K562 (cell line): Measurements from ENCODE around the gene TRERF1. TPM values are rescaled to one million over a fixed set of nuclear protein-coding genes. Genes with fewer than 3 reads are reported as not detected.

ENCODE experiments used
- ATAC-seq: fragments of 200-7000 bp; cut with Tn5 transposase; 3 replicates; pipeline ENCODE4 v1.9.1; 2020; ENCODE audit warnings: moderate library complexity
- BruUV-seq: library from RNA; stranded (reverse); fragments of 400-500 nt; replicated peaks from 2 replicates; lab custom pipeline; 2021; lab: Mats Ljungman, UMichigan
- CTCF ChIA-PET: fragments of 300-600 bp; formaldehyde crosslinking; extraction: SDS; loops from one replicate; lab custom pipeline; 2021; ENCODE audit warnings: low intra/inter-chr PET ratio; lab: Yijun Ruan, JAX
- POLR2A ChIA-PET: fragments of 300-600, 350-650 bp; sonication (Branson Sonifier 250); formaldehyde crosslinking; extraction: SDS; loops from one replicate; lab custom pipeline; 2021; ENCODE audit warnings: antibody characterized with exemption, inconsistent platforms; lab: Yijun Ruan, JAX
- DNase-seq, 4 experiments: peaks; one replicate each; pipeline versions ENCODE4 v3.0.0 to v3.0.0-alpha.2; 2011 to 2018; ENCODE audit warnings: low spot score in 3 of 4, mixed read lengths in 3 of 4; ENCODE audit errors: extremely low read depth in 1 of 4
- FAIRE-seq: peaks from 2 replicates; lab custom pipeline; 2011; peaks lifted over from hg19 to GRCh38; lab: Jason Lieb, UNC
- H2AFZ ChIP-seq: 2 replicates; pipeline ENCODE4 v1.6.0; 2011; ENCODE audit warnings: low read depth, low read length, control low read depth, inconsistent platforms
- H3K27ac ChIP-seq: fragments of 200-600 bp; 3 replicates; pipeline ENCODE4 v1.8.0; 2011; ENCODE audit warnings: low read depth, mild to moderate bottlenecking, control low read depth, inconsistent platforms, low read length, moderate library complexity, mixed read lengths; ENCODE audit errors: extremely low read depth
- H3K27me3 ChIP-seq, 2 experiments: fragments of 300-600 bp in 1 of 2; 2 replicates in 1 of 2; 3 replicates in 1 of 2; pipeline versions ENCODE4 v1.6.0 to v1.8.0; 2011; ENCODE audit warnings: inconsistent platforms in 2 of 2, low read length in 2 of 2, mild to moderate bottlenecking in 1 of 2, mixed read lengths in 1 of 2, moderate library complexity in 1 of 2; ENCODE audit not compliant: control insufficient read depth in 2 of 2, insufficient read depth in 2 of 2
- H3K36me3 ChIP-seq: fragments of 300-600 bp; 3 replicates; pipeline ENCODE4 v1.8.0; 2011; ENCODE audit warnings: mild to moderate bottlenecking, low read length, inconsistent platforms; ENCODE audit not compliant: control insufficient read depth, insufficient read depth
- H3K4me1 ChIP-seq, 2 experiments: fragments of 200-600 bp in 1 of 2; replicated peaks in 1 of 2; 2 replicates in 1 of 2; 3 replicates in 1 of 2; pipeline versions ENCODE4 v1.5.1 to v1.8.0; 2011; ENCODE audit warnings: inconsistent platforms in 2 of 2, low read length in 2 of 2, mild to moderate bottlenecking in 1 of 2, mixed read lengths in 1 of 2, moderate library complexity in 1 of 2; ENCODE audit not compliant: control insufficient read depth in 2 of 2, insufficient read depth in 2 of 2
- H3K4me2 ChIP-seq: 2 replicates; pipeline ENCODE4 v1.6.1; 2011; ENCODE audit warnings: low read length, control low read depth, inconsistent platforms, mixed read lengths; ENCODE audit not compliant: insufficient read depth
- H3K4me3 ChIP-seq: fragments of 200-600 bp; sonication (generic), shearing (Covaris generic); 2 replicates; pipeline ENCODE4 v1.5.1; 2016; ENCODE audit warnings: control low read depth, inconsistent platforms
- H3K79me2 ChIP-seq: fragments of 200-600 bp; 3 replicates; pipeline ENCODE4 v1.8.0; 2011; ENCODE audit warnings: low read length, inconsistent platforms; ENCODE audit not compliant: control insufficient read depth, insufficient read depth
- H3K9ac ChIP-seq, 2 experiments: 2 replicates each; pipeline versions ENCODE4 v1.6.0 to v1.6.1; 2011; ENCODE audit warnings: low read depth in 2 of 2, low read length in 2 of 2, control low read depth in 1 of 2, inconsistent platforms in 1 of 2, mild to moderate bottlenecking in 1 of 2, mixed read lengths in 1 of 2; ENCODE audit not compliant: insufficient read depth in 1 of 2
- H3K9me1 ChIP-seq: one replicate; pipeline ENCODE4 v1.6.0; 2011; ENCODE audit warnings: inconsistent platforms, mild to moderate bottlenecking, low read length, moderate library complexity; ENCODE audit not compliant: control insufficient read depth, insufficient read depth
- H3K9me3 ChIP-seq: replicated peaks from 2 replicates; pipeline ENCODE4 v1.5.1; 2011; ENCODE audit warnings: low read depth, low read length, inconsistent platforms; ENCODE audit not compliant: control insufficient read depth, insufficient read depth
- H4K20me1 ChIP-seq: replicated peaks from 2 replicates; pipeline ENCODE4 v1.6.1; 2011; ENCODE audit warnings: low read length, inconsistent platforms, mixed read lengths; ENCODE audit not compliant: control insufficient read depth, insufficient read depth
- KAT2B ChIP-seq: IDR thresholded peaks from one replicate; pipeline ENCODE4 v1.6.1; 2012; ENCODE audit warnings: low read depth, mild to moderate bottlenecking, control low read depth, inconsistent platforms, low read length, moderate library complexity
- MLLT1 ChIP-seq, 2 experiments: fragments of 450-650 bp; IDR thresholded peaks; 2 replicates each; pipeline ENCODE4 v1.6.1; 2016
- NCOA2 ChIP-seq, 2 experiments: fragments of 450-650 bp; IDR thresholded peaks; 2 replicates each; pipeline ENCODE4 v1.6.1; 2018; ENCODE audit warnings: mild to moderate bottlenecking in 2 of 2, moderate library complexity in 1 of 2; ENCODE audit not compliant: partially characterized antibody in 2 of 2
- NFIC ChIP-seq: fragments of 450-650 bp; IDR thresholded peaks from 2 replicates; pipeline ENCODE4 v1.6.1; 2017; ENCODE audit warnings: mild to moderate bottlenecking, inconsistent platforms
- NR4A1 ChIP-seq, 2 experiments: fragments of 250-450 bp in 1 of 2; fragments of 450-650 bp in 1 of 2; sonication (Bioruptor Pico) in 1 of 2; IDR thresholded peaks; 2 replicates each; pipeline versions ENCODE4 v1.4.0 to v1.6.1; 2016 to 2020; ENCODE audit warnings: mild to moderate bottlenecking in 2 of 2, missing compliant biosample characterization in 1 of 2, missing genetic modification characterization in 1 of 2, moderate library complexity in 1 of 2
- PCBP2 ChIP-seq: fragments of 200-400 bp; formaldehyde crosslinking; IDR thresholded peaks from 2 replicates; pipeline ENCODE4 v1.6.1; 2018; ENCODE audit warnings: low read length, low read depth, mild to moderate bottlenecking, moderate library complexity; ENCODE audit not compliant: poor library complexity, severe bottlenecking
- RERE ChIP-seq: sonication (generic); formaldehyde crosslinking; IDR thresholded peaks from 2 replicates; pipeline ENCODE4 v1.8.0; 2023; ENCODE audit warnings: missing genetic modification reagents, mild to moderate bottlenecking, borderline replicate concordance
- SNRNP70 ChIP-seq: fragments of 200-400 bp; formaldehyde crosslinking; optimal IDR thresholded peaks from 2 replicates; pipeline ENCODE3; 2017; ENCODE audit warnings: low read depth, low read length
- TAL1 ChIP-seq: fragments of 450-650 bp; IDR thresholded peaks from 2 replicates; pipeline ENCODE4 v1.6.1; 2016; ENCODE audit warnings: mild to moderate bottlenecking
- ZNF445 ChIP-seq: fragments of 250-450 bp; sonication (Bioruptor Pico); IDR thresholded peaks from 2 replicates; pipeline ENCODE4 v1.4.0; 2020; ENCODE audit warnings: low read depth, mild to moderate bottlenecking, moderate library complexity
- ZNF609 ChIP-seq: sonication (generic); formaldehyde crosslinking; IDR thresholded peaks from 2 replicates; pipeline ENCODE4 v1.8.1; 2023; ENCODE audit warnings: missing genetic modification reagents, mild to moderate bottlenecking, borderline replicate concordance
- in situ Hi-C: fragments of 300-500 bp; cut with MboI; formaldehyde crosslinking; loops from 4 replicates; pipeline ENCODE4 v1.15.0; 2018; ENCODE audit warnings: inconsistent platforms, mixed read lengths
- intact Hi-C: fragments of 100-400 bp; cut with micrococcal nuclease; formaldehyde crosslinking; loops from 2 replicates; pipeline ENCODE4 v1.14.2; 2022
- polyA plus RNA-seq, 8 experiments: library from polyadenylated mRNA; depleted of rRNA in 4 of 8; stranded (reverse) in 5 of 8; unstranded in 3 of 8; fragments of >200 nt; fragmentation: Nextera tagmentation in 2 of 8; fragmentation: Illumina TruSeq in 1 of 8; extraction: Ambion mirVana in 2 of 8; extraction: Trizol in 1 of 8; gene quantifications; 2 replicates each; pipeline versions ENCODE4 v1.2.1 to v1.2.3, GENCODE V29; 2011 to 2014; ENCODE audit warnings: inconsistent platforms in 1 of 8, missing spikeins in 1 of 8
- total RNA-seq, 7 experiments: library from RNA; depleted of rRNA in 6 of 7; stranded (reverse); fragments of >200 nt in 6 of 7; fragmentation: Illumina TruSeq in 2 of 7; extraction: Trizol in 2 of 7; gene quantifications; 2 replicates each; pipeline versions ENCODE4 v1.2.1 to v1.2.3, GENCODE V29; 2011 to 2021; ENCODE audit warnings: low replicate concordance in 1 of 7

Gene TRERF1
- total and polyA plus RNA-seq, 9 of the 15 experiments (the other 6 are each of a cell fraction or from before 2014, with no cell fraction given), result 0.04 to 0.20 (median 0.07) TPM; not detected in 3

GRCh38 chr6:42297661-42298060 lies 154.1 kb downstream of the TRERF1 start:
- DNase-seq, result no peak
- no peaks in the 10 kb centered on the region for H3K4me1 ChIP-seq
- BruUV-seq, result no TSS peak
- no peaks in the 10 kb centered on the region for H3K9me3 ChIP-seq
- no peak overlapping the region for H2AFZ ChIP-seq
- H3K4me2 ChIP-seq, result no peak overlapping the region
- H3K4me3 ChIP-seq, result no peak overlapping the region
- CTCF ChIA-PET, result no interaction called here
- no peaks in the 10 kb centered on the region for H3K36me3 ChIP-seq
- no peaks in the 10 kb centered on the region for H4K20me1 ChIP-seq
- intact Hi-C loops, result no loop called here
- in situ Hi-C loops, result no loop called here
- POLR2A ChIA-PET, result interaction anchor here (0.5 to 1.6 kb wide), 2 partner anchors 11 to 96 kb away, joined by 3 to 9 read pairs; no protein-coding TSS in a partner anchor
- H3K27ac ChIP-seq, result no peak overlapping the region
- no peak overlapping the region for H3K9ac ChIP-seq
- ATAC-seq, result no peak
- FAIRE-seq, result no peak
- H3K27me3 ChIP-seq, result peaks cover 28 to 37% of the 10 kb centered on the region in 2 experiments
- H3K9me1 ChIP-seq, result no peaks in the 10 kb centered on the region
- no peaks in the 10 kb centered on the region for H3K79me2 ChIP-seq
- TF ChIP-seq NR4A1 (CRISPR knock-in tag; IDR thresholded peaks at IDR 0.05) (no peak), NR4A1 (tag; IDR thresholded peaks at IDR 0.05) (no peak), SNRNP70 (no peak), TAL1 (no peak), MLLT1 (IDR thresholded peaks at IDR 0.05) (no peak), KAT2B (no peak), ZNF609 (no peak), PCBP2 (no peak), NFIC (no peak), ZNF445 (CRISPR knock-in tag) (no peak), NCOA2 (IDR thresholded peaks at IDR 0.05; ENCODE audit: partially characterized antibody in 2 of 2) (no peak), RERE (CRISPR knock-in tag) (no peak)
